ENCODE measurements around the gene NSD1. TPM values are rescaled to one million over a fixed set of nuclear protein-coding genes. Genes with fewer than 3 reads are reported as not detected.

NSD1 gene
- total RNA-seq, 1 experiment from 2014 or later, result 58.8 TPM

GRCh38 chr5:177183766-177184360, 50.3 kb downstream of the NSD1 start:
- CTCF ChIA-PET, result no interaction called here
- Histone ChIP-seq H3K79me2 (ENCODE audit: insufficient read depth, low read length) (peaks cover 78% of the 10 kb centered on the region), H4K20me1 (ENCODE audit: insufficient read depth) (no peaks in the 10 kb centered on the region), H2AFZ (ENCODE audit: low read depth, low read length, poor library complexity, severe bottlenecking) (no peak overlapping the region), H3K27ac (ENCODE audit: low read depth, low read length) (no peak overlapping the region), H3K4me2 (ENCODE audit: low read length) (no peak overlapping the region), H3K27me3 (ENCODE audit: insufficient read depth, low read length) (no peaks in the 10 kb centered on the region), H3K36me3 (ENCODE audit: control insufficient read depth in 1 of 2, insufficient read depth in 2 of 2, low read length in 2 of 2) (no peaks in the 10 kb centered on the region), H3K9me2 (ENCODE audit: insufficient read depth) (no peaks in the 10 kb centered on the region), H3K9me3 (ENCODE audit: control insufficient read depth in 1 of 2, insufficient read depth in 1 of 2, low read depth in 1 of 2, low read length in 2 of 2) (no peaks in the 10 kb centered on the region), H3K4me1 (ENCODE audit: control insufficient read depth in 1 of 2, insufficient read depth in 2 of 2, low read length in 2 of 2) (no peaks in the 10 kb centered on the region), H3K9ac (ENCODE audit: low read length) (no peak overlapping the region), H3K4me3 (replicated peaks in 1 of 2; ENCODE audit: low read depth in 1 of 2, low read length in 2 of 2) (no peak overlapping the region)
- ATAC-seq (no peak), DNase-seq (ENCODE audit: low read depth, low spot score) (no peak)
- POLR2A ChIA-PET, result no interaction called here
- RAD21 ChIA-PET (ENCODE audit: low non-redundant PET in 1 of 2, low total read pairs in 2 of 2, uncharacterized antibody in 2 of 2, unreplicated experiment in 2 of 2), result no interaction called here
- TF ChIP-seq CBX3 (IDR thresholded peaks at IDR 0.05; ENCODE audit: low read depth) (no peak), SIN3A (IDR thresholded peaks at IDR 0.05; ENCODE audit: low read depth) (no peak), RAD21 (IDR thresholded peaks at IDR 0.05; ENCODE audit: low read depth) (no peak), ELF1 (IDR thresholded peaks at IDR 0.05; ENCODE audit: borderline replicate concordance, low read depth) (no peak), ZFX (IDR thresholded peaks at IDR 0.05) (no peak), EZH2phosphoT487 (IDR thresholded peaks at IDR 0.05; ENCODE audit: borderline replicate concordance) (no peak), MAX (IDR thresholded peaks at IDR 0.05) (no peak)
- TF ChIP-seq, protein P1, sequence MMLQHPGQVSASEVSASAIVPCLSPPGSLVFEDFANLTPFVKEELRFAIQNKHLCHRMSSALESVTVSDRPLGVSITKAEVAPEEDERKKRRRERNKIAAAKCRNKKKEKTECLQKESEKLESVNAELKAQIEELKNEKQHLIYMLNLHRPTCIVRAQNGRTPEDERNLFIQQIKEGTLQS (IDR thresholded peaks at IDR 0.05), result no peak
- TF ChIP-seq, protein P2, sequence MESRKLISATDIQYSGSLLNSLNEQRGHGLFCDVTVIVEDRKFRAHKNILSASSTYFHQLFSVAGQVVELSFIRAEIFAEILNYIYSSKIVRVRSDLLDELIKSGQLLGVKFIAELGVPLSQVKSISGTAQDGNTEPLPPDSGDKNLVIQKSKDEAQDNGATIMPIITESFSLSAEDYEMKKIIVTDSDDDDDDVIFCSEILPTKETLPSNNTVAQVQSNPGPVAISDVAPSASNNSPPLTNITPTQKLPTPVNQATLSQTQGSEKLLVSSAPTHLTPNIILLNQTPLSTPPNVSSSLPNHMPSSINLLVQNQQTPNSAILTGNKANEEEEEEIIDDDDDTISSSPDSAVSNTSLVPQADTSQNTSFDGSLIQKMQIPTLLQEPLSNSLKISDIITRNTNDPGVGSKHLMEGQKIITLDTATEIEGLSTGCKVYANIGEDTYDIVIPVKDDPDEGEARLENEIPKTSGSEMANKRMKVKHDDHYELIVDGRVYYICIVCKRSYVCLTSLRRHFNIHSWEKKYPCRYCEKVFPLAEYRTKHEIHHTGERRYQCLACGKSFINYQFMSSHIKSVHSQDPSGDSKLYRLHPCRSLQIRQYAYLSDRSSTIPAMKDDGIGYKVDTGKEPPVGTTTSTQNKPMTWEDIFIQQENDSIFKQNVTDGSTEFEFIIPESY (IDR thresholded peaks at IDR 0.05; ENCODE audit: extremely low read depth, insufficient replicate concordance, low read length), result no peak
- BruUV-seq (replicated peaks), result no TSS peak
- intact Hi-C loops (cut with micrococcal nuclease), result no loop called here

All from HCT116 (cell line).